T-helper 9 cell (primary cell): ENCODE data around the gene PRELID3B.

Experiments used
- DNase-seq: peaks from one replicate; pipeline ENCODE4 v3.0.0-alpha.2; 2020

Gene PRELID3B

DNA sequence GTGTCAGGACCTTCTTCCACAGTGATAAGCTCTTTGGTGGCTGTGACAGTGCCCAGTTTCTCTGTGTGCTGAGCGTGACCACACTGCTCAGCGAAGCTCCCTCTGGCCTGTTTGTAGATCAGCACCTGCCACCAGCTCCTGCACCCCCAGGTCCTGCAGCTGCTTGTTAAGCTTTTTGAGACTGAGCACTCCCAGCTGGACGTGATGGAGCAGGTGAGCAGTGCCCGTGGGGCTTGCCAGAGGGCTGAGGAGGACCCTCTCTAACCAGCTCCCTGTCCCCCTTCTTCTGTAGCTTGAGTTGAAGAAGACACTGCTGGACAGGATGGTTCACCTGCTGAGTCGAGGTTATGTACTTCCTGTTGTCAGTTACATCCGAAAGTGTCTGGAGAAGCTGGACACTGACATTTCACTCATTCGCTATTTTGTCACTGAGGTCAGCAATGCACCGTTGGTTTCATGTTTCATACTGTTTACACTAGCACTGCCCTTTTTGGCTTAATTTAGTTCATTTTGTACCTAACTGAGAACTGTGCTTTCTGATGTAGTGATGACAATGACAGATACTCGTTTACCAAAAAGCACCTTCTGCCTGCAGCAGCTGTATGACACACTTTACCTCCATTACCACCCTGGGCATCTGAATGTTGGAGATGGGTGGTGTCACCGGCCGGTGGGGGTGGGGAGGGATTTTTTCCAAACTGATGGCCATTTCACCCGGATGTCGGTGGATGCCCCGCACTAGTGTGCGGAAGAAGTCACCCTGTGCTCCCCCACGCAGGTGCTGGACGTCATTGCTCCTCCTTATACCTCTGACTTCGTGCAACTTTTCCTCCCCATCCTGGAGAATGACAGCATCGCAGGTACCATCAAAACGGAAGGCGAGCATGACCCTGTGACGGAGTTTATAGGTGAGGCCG is 49.0 kb downstream of the PRELID3B start:
- no peak for DNase-seq

DNA sequence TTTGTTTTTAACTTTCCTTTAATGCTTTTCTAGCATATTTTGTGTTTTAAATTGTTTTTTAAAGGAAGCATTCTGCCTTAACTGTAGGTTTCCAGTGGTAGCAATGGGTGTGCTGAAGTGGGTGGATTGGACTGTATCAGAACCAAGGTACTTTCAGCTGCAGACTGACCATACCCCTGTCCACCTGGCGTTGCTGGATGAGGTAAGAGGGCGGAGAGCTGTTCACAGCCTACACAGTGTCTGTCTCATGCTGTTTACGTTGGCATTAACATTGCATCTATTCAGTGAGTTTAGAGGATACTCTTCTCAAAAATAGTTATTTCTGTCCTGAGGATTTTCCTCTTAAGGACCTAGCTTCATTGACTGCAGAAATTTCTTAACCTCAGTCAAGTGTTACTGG is 49.7 kb downstream of the PRELID3B start:
- DNase-seq, result no peak

DNA sequence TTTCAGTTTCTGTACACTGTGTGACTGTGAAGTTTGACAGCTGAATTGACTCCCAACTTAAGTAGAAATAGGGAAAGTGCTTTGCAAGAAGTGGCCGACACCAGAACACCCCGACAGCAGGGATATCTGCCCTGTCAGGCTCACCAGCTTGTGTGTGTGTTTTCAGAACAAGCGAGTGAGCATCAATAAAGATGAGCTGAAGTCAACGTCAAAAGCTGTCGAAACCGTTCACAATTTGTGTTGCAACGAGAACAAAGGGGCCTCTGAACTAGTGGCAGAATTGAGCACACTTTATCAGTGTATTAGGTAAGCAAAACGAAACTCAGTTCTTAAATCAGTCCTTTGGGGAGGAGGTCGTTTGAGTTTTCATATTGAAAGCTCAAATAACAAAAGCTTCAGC is 50.9 kb downstream of the PRELID3B start:
- no peak for DNase-seq

DNA sequence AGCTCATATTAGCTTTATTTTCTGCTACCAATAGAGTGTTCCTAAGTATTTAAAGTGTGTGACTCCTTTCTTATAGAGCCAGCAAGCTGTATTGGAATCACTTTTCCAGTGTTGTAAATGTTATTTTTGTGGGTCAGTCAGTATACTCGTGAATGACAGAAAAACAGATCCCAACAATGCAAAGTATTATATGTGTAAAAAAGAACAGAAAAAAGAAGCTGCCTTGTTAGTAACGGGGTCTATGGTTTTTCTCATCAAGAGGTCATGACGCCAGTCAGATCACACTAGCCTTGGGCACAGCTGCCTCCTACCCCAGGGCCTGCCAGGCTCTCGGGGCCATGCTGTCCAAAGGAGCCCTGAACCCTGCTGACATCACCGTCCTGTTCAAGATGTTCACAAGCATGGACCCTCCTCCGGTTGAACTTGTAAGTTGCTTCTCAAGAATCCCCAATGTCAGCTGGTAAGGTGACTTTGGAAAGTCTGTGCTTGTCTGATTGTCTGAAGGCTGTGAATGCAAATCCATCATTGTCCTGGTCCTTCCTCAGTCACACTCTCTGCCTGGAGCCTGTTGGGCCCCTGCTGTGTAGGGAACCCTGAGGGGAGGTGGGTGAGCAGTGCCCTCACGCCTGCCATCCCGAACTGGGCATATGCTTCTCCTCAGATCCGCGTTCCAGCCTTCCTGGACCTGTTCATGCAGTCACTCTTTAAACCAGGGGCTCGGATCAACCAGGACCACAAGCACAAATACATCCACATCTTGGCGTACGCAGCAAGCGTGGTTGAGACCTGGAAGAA is 51.7 kb downstream of the PRELID3B start:
- no peak for DNase-seq

- DNase-seq, result no peak
Observed at GRCh38 chr20:58989196-58989595, 53.4 kb downstream of the PRELID3B start.

DNA sequence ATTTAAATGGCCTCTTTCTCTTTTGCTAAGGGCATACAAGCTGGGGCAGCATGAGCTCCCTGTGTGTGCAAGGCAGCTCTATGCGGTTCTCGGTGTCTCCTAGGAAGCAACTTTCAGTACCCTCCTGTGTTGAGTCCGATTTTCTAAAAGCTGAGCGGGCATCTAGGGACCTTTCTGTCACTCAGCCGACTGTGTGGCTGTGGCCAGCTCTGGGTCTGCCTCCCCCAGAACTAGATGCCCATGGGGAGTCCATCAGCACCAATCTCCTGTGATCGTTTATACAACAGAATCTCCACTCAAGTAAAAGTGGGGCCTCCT is 54.1 kb downstream of the PRELID3B start:
- no peak for DNase-seq

DNA sequence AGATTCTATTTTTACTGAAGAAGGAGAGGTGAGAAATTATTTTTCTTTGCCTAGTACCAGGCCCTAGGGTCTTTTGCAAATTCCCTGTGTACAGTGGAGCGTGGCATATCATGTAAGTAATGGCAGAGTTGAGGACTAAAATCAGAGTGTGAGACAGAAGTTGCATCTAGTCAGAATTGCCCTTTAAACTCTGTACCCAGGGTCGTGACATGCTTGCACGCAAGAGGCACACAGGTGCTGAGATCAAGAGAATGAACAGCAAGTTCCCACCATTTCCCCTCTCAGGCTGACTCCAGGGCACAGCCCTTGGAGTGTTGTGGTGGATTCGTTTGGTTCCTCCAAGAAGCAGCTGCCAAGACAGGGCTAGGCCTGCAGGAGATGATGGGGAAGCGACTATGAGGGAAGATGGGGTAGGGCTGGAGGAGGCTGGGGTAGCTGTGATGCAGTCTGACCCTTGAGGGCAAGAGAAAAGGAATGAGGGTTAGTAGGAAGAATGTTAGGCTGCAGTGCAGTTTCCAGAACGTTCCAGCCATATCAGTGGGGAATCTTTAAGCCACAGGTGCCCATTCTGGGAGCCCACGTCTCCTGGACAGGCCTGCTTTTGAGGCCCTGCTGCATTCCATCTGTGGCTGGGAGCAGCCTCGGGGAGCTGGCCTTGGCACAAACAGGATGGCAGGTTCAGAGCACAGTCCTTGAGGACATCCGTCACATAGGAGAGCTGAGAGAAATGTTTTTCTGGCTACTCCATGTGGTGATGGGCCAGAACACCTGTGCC is 54.6 kb downstream of the PRELID3B start:
- no peak for DNase-seq

DNA sequence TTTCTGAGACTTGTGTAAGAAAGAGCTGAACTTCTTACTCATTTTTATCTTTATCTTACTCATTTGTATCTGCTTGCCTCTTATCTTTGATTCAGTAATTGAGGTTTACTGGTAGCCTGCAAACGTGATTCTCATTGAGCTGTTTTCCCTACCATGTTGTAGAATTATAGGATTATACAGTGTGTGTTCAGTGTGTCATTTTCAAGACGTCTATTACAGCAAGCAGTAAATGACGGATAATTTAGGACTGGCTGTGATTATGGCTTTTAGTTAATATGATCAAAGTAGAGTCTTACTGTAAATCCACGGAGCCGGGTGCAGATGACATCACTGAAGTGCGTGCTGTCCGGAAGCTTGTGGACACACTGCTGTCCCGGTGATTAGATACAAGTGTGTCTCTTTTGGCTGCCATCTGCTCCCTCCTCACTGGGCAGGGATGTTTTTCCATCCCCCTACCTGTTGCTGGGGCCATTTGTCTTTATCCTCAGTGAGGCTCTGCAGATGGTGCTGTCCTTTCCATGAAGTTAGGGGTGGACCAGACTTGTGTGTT is 55.5 kb downstream of the PRELID3B start:
- DNase-seq, result no peak

GRCh38 chr20:58986286-58986967 is 56.2 kb downstream of the PRELID3B start:
- no peak for DNase-seq

DNA sequence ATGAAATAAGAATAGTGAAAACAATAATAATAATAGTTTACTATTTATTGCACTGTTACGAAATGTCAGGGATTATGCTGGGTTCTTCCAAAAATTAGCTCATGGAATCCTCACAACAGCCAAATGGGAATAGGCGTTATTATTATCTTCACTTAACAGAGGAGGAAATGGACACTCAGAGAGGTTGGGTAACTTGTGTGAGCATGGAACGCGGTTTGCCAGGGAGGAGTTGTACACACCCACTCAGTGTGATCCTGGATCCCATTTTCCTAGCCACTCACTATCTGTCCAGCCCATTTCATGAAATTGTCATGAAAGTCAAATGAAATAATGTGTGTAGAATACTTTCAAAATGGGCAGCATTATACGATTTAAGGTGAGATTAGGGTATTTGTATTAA is 56.9 kb downstream of the PRELID3B start:
- DNase-seq, result no peak

DNA sequence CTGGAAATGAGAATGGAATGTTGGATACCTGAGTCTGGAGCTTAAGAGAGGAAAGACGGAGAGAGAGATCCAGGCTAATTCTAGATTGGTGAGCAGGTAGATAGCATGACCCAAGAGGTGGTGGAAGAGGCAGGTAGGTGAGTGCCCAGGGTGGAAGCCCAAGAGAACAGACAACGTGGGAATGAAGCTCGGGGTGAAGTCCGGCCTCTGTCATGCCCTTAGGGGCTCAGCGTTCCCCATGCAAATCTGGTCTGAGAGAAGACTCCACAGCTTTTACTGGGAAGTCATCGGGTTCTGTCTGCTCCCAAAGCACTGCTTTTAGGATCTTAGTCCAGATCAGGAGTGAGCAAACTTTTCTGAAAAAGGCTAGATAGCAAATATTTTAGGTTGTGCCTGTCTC is 57.9 kb downstream of the PRELID3B start:
- no peak for DNase-seq
